ENCODE measurements around the gene ZFAND2B.

DNA sequence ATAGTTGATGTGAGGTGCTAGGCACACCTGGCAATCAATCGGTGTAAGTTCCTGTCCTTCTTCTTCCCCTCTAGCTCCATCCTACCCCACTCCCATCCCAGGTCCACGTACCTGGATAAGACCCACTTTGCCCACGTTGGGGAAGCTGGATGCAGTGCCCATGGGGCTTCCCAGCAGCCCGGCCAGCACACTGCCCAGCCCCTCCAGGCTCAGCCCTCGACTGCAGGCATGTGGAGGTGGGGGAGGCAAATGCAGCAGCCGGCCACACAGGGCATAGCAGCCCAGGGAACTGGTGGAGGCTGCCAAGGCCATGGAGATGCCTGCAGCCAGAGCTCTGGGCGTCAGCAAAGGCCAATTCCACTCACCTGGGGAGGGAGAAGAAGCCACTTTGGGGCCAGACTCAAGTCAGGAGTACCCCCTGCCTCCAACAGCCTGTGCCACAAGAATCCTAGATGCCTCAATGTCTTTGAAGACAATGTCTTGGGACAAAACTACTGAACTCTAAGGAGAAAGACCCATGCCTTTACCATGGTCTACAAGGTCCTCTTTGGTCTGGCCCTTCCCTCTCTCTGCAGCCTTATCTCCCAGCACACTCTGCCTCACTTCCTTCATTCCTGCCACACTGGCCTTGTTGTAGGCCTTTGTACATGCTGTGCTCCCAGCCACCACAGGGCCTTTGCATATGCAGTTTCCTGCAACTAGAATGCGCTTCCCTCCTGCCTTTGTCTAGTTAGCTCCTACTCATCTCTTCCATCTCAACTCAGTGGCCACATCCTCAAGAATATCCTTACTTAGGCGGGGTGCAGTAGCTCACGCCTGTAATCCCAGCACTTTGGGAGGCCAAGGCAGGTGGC is 41.3 kb upstream of the ZFAND2B start:
- no peak for TF ChIP-seq EZH2 (IDR thresholded peaks at IDR 0.05; ENCODE audit: low read length)
- TF ChIP-seq, protein P1, sequence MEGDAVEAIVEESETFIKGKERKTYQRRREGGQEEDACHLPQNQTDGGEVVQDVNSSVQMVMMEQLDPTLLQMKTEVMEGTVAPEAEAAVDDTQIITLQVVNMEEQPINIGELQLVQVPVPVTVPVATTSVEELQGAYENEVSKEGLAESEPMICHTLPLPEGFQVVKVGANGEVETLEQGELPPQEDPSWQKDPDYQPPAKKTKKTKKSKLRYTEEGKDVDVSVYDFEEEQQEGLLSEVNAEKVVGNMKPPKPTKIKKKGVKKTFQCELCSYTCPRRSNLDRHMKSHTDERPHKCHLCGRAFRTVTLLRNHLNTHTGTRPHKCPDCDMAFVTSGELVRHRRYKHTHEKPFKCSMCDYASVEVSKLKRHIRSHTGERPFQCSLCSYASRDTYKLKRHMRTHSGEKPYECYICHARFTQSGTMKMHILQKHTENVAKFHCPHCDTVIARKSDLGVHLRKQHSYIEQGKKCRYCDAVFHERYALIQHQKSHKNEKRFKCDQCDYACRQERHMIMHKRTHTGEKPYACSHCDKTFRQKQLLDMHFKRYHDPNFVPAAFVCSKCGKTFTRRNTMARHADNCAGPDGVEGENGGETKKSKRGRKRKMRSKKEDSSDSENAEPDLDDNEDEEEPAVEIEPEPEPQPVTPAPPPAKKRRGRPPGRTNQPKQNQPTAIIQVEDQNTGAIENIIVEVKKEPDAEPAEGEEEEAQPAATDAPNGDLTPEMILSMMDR (optimal IDR thresholded peaks at IDR 0.05 in 1 of 3, IDR thresholded peaks at IDR 0.05 in 1 of 3, conservative IDR thresholded peaks at IDR 0.05 in 1 of 3; ENCODE audit: extremely low read depth in 1 of 3, insufficient read depth in 2 of 3, low read length in 3 of 3) = no peak
